ENCODE data around the gene CPT1A. TPM values are rescaled to one million over a fixed set of nuclear protein-coding genes. Genes with fewer than 3 reads are reported as not detected.

The CPT1A gene
- total RNA-seq, 1 donor from 2014 or later = 77.1 TPM

Other genes starting within 250 kb of the CPT1A start
- gene GAL, start 157.4 kb downstream of the CPT1A start, total RNA-seq = not detected
- gene TESMIN, start 90.4 kb downstream of the CPT1A start, total RNA-seq = 0.46 TPM
- gene MRPL21, start 61.9 kb upstream of the CPT1A start, total RNA-seq = 124 TPM
- gene IGHMBP2, start 62.0 kb upstream of the CPT1A start, total RNA-seq = 13.5 TPM
- gene MRGPRD, start 139.1 kb upstream of the CPT1A start, total RNA-seq = not detected
- gene MRGPRF, start 171.3 kb upstream of the CPT1A start, total RNA-seq = 4.9 TPM
- 7.6 TPM for gene TPCN2, start 207.0 kb upstream of the CPT1A start, total RNA-seq